ENCODE measurements around the gene BCL2L13. TPM values are rescaled to one million over a fixed set of nuclear protein-coding genes. Genes with fewer than 3 reads are reported as not detected.
A peak's percentile ranks its signal among the peaks of the same experiment; 100 is the strongest.
"Not testable (repeated sequence)": the region's sequence is repeated elsewhere in the genome, so short reads cannot be mapped to it uniquely, and the experiment has no call there.

BCL2L13 gene
- total and polyA plus RNA-seq, 2 experiments from 2014 or later = 34.4 to 38.6 TPM

DNA sequence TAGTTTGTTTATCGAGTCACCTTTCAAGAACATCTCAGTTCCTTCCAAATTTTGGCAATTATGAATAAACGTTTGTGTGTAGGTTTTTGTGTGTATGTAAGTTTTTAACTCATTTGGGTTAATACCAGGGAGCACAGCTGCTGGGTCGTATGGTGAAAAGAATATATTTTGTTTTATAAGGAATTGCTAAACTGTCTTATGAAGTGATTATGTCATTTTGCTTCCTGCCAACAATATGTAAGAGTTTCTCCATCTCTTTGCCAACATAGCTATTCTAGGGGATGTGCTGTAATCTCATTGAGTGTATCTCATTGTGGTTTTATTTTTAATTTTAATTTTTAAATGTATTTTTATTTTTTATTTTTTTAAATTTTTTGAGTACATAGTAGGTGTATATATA lies 27.3 kb downstream of the BCL2L13 start:
- Histone ChIP-seq H3K27ac (no peak overlapping the region), H3K79me2 (peaks cover 25% of the 10 kb centered on the region), H3K9me2 (replicated peaks; ENCODE audit: insufficient read depth) (no peaks in the 10 kb centered on the region), H2AFZ (no peak overlapping the region), H3K36me3 (replicated peaks; ENCODE audit: insufficient read depth, low read depth) (no peaks in the 10 kb centered on the region), H3K4me3 (no peak overlapping the region), H3K27me3 (no peaks in the 10 kb centered on the region), H4K20me1 (ENCODE audit: insufficient read depth, poor library complexity, severe bottlenecking) (no peaks in the 10 kb centered on the region), H3K4me1 (ENCODE audit: insufficient read depth) (no peaks in the 10 kb centered on the region), H3K4me2 (no peak overlapping the region), H3K9me3 (ENCODE audit: low read depth) (no peaks in the 10 kb centered on the region)
- 84% methylated on average over 3 of the region's 3 CpGs for WGBS (ENCODE audit: low lambda C conversion rate, missing lambda C conversion rate)
- DNase-seq (ENCODE audit: low spot score) = no peak
- TF ChIP-seq EZH2 (IDR thresholded peaks at IDR 0.05; ENCODE audit: borderline replicate concordance) = no peak
- TF ChIP-seq, protein P1, sequence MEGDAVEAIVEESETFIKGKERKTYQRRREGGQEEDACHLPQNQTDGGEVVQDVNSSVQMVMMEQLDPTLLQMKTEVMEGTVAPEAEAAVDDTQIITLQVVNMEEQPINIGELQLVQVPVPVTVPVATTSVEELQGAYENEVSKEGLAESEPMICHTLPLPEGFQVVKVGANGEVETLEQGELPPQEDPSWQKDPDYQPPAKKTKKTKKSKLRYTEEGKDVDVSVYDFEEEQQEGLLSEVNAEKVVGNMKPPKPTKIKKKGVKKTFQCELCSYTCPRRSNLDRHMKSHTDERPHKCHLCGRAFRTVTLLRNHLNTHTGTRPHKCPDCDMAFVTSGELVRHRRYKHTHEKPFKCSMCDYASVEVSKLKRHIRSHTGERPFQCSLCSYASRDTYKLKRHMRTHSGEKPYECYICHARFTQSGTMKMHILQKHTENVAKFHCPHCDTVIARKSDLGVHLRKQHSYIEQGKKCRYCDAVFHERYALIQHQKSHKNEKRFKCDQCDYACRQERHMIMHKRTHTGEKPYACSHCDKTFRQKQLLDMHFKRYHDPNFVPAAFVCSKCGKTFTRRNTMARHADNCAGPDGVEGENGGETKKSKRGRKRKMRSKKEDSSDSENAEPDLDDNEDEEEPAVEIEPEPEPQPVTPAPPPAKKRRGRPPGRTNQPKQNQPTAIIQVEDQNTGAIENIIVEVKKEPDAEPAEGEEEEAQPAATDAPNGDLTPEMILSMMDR (IDR thresholded peaks at IDR 0.05; ENCODE audit: poor library complexity) = no peak
- TF ChIP-seq EZH2phosphoT487 (IDR thresholded peaks at IDR 0.05; ENCODE audit: low read depth, severe bottlenecking, unreplicated experiment) = no peak

DNA sequence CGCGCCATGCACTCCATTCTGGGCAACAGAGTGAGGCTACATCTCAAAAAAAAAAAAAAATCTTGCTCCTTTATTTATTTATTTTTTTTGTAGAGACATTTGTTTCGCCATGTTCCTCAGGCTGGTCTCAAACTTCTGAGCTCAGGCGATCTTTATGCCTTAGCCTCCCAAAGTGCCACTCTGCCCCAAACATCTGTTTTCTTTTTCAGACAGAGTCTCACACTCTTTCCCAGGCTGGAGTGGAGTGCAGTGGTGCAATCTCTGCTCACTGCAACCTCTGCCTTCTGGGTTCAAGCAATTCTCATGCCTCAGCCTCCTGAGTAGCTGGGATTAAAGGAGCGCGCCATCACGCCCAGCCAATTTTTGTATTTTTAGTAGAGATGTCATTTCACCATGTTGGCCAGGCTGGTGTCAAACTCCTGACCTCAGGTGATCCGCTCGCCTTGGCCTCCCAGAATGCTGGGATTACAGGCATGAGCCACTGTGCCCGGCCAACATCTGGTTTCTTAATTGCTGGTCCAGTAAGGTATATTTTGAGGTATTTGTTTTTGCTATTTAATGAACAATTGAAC lies 33.0 kb downstream of the BCL2L13 start:
- not testable (repeated sequence) for H3K9me3 ChIP-seq (ENCODE audit: low read depth); H3K9me2 ChIP-seq (replicated peaks; ENCODE audit: insufficient read depth); H2AFZ ChIP-seq; DNase-seq (ENCODE audit: low spot score); H3K27ac ChIP-seq; H3K36me3 ChIP-seq (replicated peaks; ENCODE audit: insufficient read depth, low read depth); H3K4me3 ChIP-seq; H3K4me2 ChIP-seq; H3K27me3 ChIP-seq; H4K20me1 ChIP-seq (ENCODE audit: insufficient read depth, poor library complexity, severe bottlenecking); H3K4me1 ChIP-seq (ENCODE audit: insufficient read depth)
- WGBS (ENCODE audit: low lambda C conversion rate, missing lambda C conversion rate) = 97% methylated on average over 10 of the region's 10 CpGs
- H3K79me2 ChIP-seq = peaks cover 52% of the 10 kb centered on the region

DNA sequence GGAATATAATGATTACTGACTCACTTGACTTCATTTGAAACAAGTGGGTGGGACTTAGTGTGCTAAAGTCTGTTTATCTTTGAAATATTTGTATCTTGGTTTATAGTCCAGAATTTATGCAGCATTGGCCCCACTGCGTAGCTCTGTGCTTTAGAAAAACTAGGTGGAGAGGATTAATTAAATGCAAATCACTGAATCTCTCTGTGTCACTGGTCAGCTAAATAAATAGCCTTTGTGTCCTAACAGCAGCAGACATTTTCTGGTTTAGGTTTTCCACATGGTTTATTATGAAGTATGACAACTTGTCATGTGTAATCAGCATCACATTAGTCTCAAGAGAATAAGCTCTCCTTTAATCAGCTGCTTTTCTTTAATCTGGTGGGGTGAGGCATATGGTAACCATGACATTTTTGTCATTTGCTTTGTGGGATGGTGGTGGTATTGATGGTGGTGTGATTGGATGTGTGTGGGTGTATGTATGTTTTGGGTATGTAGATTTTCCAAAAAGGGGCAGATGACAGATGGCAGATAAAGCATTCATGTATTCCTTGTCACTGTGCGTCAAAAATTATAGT lies 33.9 kb downstream of the BCL2L13 start:
- Histone ChIP-seq H3K4me1 (ENCODE audit: insufficient read depth) (peaks cover 6% of the 10 kb centered on the region), H3K27me3 (no peaks in the 10 kb centered on the region), H3K27ac (peak overlapping the region; percentile 18), H3K4me2 (peak overlapping the region; percentile 2), H3K36me3 (replicated peaks; ENCODE audit: insufficient read depth, low read depth) (no peaks in the 10 kb centered on the region), H4K20me1 (ENCODE audit: insufficient read depth, poor library complexity, severe bottlenecking) (no peaks in the 10 kb centered on the region), H3K9me2 (replicated peaks; ENCODE audit: insufficient read depth) (no peaks in the 10 kb centered on the region), H2AFZ (no peak overlapping the region), H3K4me3 (no peak overlapping the region), H3K79me2 (peaks cover 52% of the 10 kb centered on the region), H3K9me3 (ENCODE audit: low read depth) (no peaks in the 10 kb centered on the region)
- 86% methylated on average over 2 of the region's 2 CpGs for WGBS (ENCODE audit: low lambda C conversion rate, missing lambda C conversion rate)
- TF ChIP-seq, protein P1 (IDR thresholded peaks at IDR 0.05; ENCODE audit: poor library complexity) = no peak
- no peak for TF ChIP-seq EZH2 (IDR thresholded peaks at IDR 0.05; ENCODE audit: borderline replicate concordance)
- TF ChIP-seq EZH2phosphoT487 (IDR thresholded peaks at IDR 0.05; ENCODE audit: low read depth, severe bottlenecking, unreplicated experiment) = no peak
- DNase-seq (ENCODE audit: low spot score) = no peak

DNA sequence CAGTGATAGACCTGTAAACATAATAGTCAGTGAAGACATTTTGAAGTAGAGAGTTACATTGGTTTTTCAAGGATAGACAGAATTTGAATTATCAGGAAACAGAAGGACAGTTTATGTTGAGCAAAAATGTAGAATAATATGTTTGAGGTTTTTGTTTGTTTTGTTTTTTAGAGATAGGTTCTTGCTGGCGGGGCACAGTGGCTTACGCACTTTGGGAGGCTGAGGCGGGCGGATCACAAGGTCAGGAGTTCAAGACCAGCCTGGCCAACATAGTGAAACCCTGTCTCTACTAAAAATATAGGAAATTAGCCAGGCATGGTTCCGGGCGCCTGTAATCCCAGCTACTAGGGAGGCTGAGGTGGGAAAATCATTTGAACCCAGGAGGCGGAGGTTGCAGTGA lies 35.6 kb downstream of the BCL2L13 start:
- no peak for DNase-seq (ENCODE audit: low spot score)
- Histone ChIP-seq H4K20me1 (ENCODE audit: insufficient read depth, poor library complexity, severe bottlenecking) (no peaks in the 10 kb centered on the region), H3K27me3 (no peaks in the 10 kb centered on the region), H3K9me3 (ENCODE audit: low read depth) (no peaks in the 10 kb centered on the region), H2AFZ (no peak overlapping the region), H3K27ac (no peak overlapping the region), H3K4me3 (no peak overlapping the region), H3K9me2 (replicated peaks; ENCODE audit: insufficient read depth) (no peaks in the 10 kb centered on the region), H3K36me3 (replicated peaks; ENCODE audit: insufficient read depth, low read depth) (no peaks in the 10 kb centered on the region), H3K4me1 (ENCODE audit: insufficient read depth) (peaks cover 6% of the 10 kb centered on the region), H3K4me2 (no peak overlapping the region), H3K79me2 (peaks cover 54% of the 10 kb centered on the region)
- TF ChIP-seq, protein P1 (IDR thresholded peaks at IDR 0.05; ENCODE audit: poor library complexity) = no peak
- TF ChIP-seq EZH2 (IDR thresholded peaks at IDR 0.05; ENCODE audit: borderline replicate concordance) = no peak
- no peak for TF ChIP-seq EZH2phosphoT487 (IDR thresholded peaks at IDR 0.05; ENCODE audit: low read depth, severe bottlenecking, unreplicated experiment)
- 97% methylated on average over 7 of the region's 7 CpGs for WGBS (ENCODE audit: low lambda C conversion rate, missing lambda C conversion rate)

Data from hepatocyte (in vitro differentiated cells).